Effector CD4-positive, alpha-beta T cell (primary cell): ENCODE data around the gene TMX3.

ENCODE experiments used
- DNase-seq: peaks from one replicate; pipeline ENCODE4 v3.0.0-alpha.2; 2020

TMX3 gene

GRCh38 chr18:68707646-68708045 lies 7.3 kb downstream of the TMX3 start:
- DNase-seq, result no peak

GRCh38 chr18:68705119-68705518 lies 9.8 kb downstream of the TMX3 start:
- DNase-seq, result no peak

GRCh38 chr18:68703326-68703725 lies 11.6 kb downstream of the TMX3 start:
- DNase-seq, result no peak

GRCh38 chr18:68701353-68701752 lies 13.6 kb downstream of the TMX3 start:
- no peak for DNase-seq

- no peak for DNase-seq
These were observed 15.9 kb downstream of the TMX3 start for GRCh38 chr18:68699043-68699442.

- no peak for DNase-seq
These were observed 18.0 kb downstream of the TMX3 start for GRCh38 chr18:68696937-68697336.

DNA sequence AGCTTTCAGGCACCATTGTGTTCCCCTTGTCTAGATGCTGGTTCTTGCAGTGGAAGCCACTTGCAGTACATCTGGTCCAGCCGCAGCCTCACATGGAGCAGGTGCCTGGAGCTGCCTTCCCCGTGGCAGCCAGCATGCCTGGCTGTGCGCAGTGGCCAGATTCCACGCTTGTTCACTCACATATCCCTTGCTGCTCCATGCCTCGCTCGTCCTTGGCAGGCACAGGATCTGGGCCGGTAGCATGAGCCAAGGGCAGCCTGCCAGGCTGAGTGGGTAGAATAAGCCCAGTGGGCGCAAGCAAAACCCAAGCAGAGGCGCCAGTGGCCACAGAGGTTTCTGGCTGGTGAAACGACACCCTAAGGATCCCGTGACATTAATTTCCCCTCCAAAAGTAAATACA lies 20.6 kb downstream of the TMX3 start:
- DNase-seq, result no peak

DNA sequence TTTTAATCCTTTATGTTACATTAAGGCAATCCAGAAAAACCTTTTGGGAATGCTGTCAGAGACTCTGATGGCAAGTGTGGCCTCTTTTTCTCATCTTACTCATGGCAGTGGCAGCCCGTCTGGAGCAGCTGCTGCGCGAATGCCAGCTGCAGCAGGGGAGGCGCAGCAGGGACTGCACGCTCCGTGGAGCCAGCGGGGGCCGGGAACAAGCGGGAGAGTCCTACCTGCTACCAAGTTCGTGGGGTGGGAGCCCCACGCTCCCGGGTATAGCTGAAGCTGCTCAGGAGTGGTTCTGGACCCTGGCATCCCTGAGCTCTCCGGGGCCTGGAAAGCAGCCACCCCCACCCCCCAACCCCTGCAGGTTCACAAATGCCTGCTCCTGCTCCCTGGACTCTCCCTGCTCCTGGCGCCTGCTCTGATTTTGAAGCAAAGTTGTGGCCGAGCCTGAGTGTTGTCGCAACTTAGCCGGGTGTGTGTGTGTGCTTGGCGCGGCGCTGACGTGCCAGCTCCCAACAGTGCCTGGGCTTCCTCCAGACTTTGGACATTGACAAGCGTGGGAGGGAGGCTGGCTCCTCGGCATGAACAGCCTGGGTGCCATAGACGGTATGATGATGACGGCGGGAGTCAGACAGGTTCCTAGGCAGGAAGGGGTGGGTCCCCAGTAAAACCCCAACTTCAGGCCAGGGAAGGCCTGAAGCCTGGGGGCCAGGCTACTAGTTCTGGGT lies 21.7 kb downstream of the TMX3 start:
- no peak for DNase-seq

- no peak for DNase-seq
These were observed 35.4 kb downstream of the TMX3 start for GRCh38 chr18:68679528-68679927.

DNA sequence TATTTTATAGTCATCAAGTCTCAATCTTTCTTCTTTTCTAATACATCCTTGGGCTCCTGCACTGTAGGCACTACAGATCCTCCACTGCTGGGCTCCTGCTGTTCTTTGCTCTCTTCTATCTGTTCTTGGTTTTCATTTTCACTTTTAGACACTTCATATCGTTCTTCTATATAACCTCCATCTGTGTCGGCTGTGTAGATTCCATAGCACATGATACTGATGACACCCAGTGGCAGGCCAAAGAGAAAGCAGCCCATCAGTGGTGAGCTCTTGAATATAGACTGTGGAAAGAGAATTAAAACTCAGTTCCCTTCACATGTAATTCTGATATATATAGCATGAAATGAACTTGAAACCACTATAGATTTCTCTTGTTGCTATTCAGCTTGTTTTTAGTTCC lies 38.0 kb downstream of the TMX3 start:
- no peak for DNase-seq

DNA sequence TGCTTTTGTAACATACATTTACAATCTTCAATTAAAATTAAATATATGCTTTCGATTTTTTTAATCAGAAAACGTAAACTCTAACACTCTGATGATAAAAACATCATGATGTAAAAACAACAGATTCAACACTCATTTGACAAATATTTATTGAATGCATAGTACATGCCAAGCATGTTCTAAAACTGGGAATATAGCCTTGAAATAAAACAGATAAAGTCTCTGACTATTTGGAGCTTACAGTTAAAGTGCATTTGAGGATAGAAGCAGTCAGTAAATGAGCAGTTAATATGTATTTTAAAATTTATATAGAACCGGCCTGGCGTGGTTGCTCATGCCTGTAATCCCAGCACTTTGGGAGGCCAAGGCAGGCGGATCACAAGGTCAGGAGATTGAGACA lies 47.8 kb downstream of the TMX3 start:
- no peak for DNase-seq

DNA sequence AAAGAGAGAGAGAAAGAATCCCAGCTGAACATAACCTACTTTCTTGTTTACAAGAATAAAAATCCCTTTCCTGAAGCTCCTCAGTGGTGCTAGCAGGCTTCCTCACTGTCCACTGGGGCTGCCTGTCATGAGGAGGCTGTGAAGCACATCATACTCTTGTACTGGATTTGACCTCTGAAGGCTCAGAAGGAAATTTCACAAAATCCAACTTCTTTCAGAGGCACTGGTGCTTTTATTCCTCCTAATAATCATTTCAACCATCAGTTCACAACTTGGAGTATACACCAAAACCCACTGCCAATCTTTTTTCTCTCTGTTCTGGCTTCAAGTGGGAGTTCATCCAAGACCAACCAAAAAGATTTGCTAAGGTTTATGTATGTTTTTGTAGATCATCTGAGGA lies 48.5 kb downstream of the TMX3 start:
- DNase-seq, result no peak

GRCh38 chr18:68665628-68666027 lies 49.3 kb downstream of the TMX3 start:
- DNase-seq, result no peak

DNA sequence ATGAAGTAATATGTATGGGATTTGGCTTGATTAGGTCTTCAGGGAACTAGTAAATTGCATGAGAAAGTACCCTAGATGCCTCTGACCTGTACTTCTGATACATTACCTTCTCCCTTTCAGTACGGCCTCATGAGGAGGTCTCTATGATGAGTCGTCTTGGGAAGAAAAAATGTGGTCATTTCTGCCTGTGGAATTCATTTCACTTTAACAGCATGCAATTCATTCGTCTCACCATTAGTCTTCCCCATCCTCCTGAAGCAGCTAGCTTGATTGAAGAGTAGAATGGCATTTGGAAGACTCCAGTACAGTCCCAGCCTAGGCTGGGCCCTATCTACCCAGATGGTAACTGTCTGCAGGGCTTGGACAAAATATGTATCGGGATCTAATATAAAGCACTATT lies 52.2 kb downstream of the TMX3 start:
- DNase-seq, result no peak

- DNase-seq, result no peak
These were observed 54.3 kb downstream of the TMX3 start for GRCh38 chr18:68660354-68661183.

DNA sequence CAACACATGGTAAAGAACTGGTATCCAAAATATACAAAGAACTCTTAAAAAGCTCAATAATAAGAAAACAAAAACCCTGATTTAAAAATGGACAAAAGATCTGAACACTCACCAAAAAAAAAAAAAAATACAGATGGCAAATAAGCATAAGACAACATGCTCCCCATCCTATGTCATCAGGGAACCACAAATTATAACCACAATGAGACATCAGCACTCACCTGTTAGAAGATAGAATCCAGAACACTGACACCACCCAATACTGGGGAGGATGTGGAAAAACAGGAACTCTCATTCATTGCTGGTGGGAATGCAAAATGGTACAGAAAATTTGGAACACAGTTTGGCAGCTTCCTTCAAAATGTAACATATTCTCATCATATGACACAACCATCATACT lies 66.7 kb downstream of the TMX3 start:
- no peak for DNase-seq

DNA sequence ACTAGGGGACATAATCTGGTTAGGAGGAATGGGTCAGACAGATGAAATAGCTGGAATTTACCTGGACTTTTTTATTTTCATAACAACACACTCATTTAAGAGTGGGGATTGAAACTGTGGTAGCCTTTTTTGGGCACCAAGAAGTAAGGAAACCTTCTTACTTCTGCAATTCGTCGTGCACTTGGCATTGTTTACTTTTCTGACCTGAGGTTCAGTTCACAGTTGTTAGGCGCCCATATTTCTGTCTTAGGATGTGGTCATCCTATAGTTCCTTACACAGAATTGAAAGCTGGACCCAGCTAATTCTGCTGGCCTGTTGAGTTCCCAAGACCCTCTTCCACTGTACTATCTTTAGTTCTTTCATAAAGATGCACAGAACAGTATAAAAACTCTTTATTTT lies 72.9 kb downstream of the TMX3 start:
- DNase-seq, result no peak

DNA sequence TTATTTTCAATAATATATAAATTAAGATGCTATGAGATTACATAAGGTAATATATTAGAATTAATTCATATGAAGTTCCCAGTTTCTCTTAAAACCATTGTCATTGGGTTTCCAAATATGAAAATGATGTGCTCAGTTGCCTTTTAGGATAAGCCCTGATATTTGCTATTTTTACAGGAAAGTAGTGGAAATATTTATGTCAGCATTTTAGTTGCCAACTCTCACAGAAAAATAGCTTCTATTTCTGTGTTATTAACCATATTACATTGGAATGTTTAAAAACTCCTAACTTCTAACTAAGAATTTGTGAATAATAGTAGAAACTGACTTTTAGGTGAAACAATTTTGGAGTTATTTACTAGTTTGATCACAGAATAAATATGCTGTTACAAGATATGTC lies 74.0 kb downstream of the TMX3 start:
- no peak for DNase-seq

GRCh38 chr18:68638613-68639012 lies 76.3 kb downstream of the TMX3 start:
- DNase-seq, result no peak

DNA sequence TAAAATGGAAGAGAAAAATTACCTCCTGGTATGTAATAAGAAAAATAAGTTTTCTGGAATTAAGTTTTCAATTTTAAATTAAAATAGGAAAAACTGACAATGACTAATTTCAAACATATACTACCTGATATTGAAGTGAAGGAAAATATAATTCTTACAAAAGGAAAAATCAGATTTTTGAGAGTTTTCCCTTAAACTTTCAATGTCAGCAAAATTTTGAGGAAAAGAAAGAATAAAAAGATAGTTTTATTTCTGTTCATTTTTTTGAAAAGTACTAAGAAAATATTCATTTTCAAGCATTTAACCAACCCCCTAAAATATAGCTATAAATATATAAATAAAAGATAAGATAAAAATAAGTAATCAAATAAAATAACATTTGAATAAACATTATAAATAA lies 87.1 kb downstream of the TMX3 start:
- DNase-seq, result no peak
